Activated CD8-positive, alpha-beta memory T cell treated with anti-CD3 and anti-CD28 coated beads for 36 hours (primary cell): ENCODE results near the gene SCUBE3. TPM values are rescaled to one million over a fixed set of nuclear protein-coding genes. Genes with fewer than 3 reads are reported as not detected.

Experiments
- CTCF ChIA-PET: fragments of 350-600 bp; sonication (Branson Sonifier 250); formaldehyde crosslinking; loops from one replicate; lab custom pipeline; 2021; ENCODE audit warnings: antibody characterized with exemption; lab: Charles Lee
- POLR2A ChIA-PET: fragments of 350-600 bp; sonication (Branson Sonifier 250); formaldehyde crosslinking; loops from one replicate; lab custom pipeline; 2021; ENCODE audit warnings: antibody characterized with exemption; lab: Charles Lee
- total RNA-seq, 2 experiments: library from RNA; stranded (reverse); gene quantifications; one replicate each; pipeline ENCODE4 v1.2.3, GENCODE V29; 2021

The SCUBE3 gene
- total RNA-seq, 2 experiments from 2014 or later, result 0.06 TPM

GRCh38 chr6:35199866-35200265, 13.9 kb upstream of the SCUBE3 start:
- ChIA-PET POLR2A (interaction anchor here (0.7 kb wide), 1 partner anchor 52 kb away, joined by 3 read pairs; no protein-coding TSS in a partner anchor), CTCF (interaction anchor here (1.6 kb wide), 1 partner anchor 10 kb away, joined by 3 read pairs; no protein-coding TSS in a partner anchor)

DNA sequence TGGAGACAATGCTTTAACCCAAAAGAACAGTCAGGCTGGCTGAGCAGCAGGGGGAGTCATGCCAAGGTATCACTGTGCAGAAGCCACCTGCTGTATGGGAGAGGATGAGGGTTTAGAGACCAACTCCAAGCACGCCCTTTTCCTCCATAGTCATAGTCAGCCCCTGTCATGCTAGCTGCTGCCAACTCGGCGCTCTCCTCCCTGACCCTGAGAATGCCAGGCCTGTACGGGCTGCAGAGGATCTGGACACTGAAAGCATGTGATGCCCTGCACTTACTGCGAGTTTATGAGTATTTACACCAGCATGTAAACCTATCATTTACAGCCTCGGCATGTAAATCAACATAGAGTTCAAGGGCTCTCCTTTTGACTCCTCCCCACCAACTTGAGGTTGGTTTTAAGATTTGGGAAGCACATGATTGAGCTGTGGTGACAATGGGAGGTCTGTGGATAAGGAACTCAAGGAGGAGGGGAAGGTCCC, 11.7 kb upstream of the SCUBE3 start:
- ChIA-PET CTCF (interaction anchor here (1.0 to 1.5 kb wide), 2 partner anchors 9 to 16 kb away, joined by 3 to 4 read pairs; no protein-coding TSS in a partner anchor), POLR2A (no interaction called here)

- POLR2A ChIA-PET, result no interaction called here
- CTCF ChIA-PET, result interaction anchor here (1.0 to 1.5 kb wide), 3 partner anchors 11 to 58 kb away, joined by 3 to 4 read pairs (median 3); no protein-coding TSS in a partner anchor
Measured at GRCh38 chr6:35203152-35203670, 10.5 kb upstream of the SCUBE3 start.

GRCh38 chr6:35203680-35204079, 10.1 kb upstream of the SCUBE3 start:
- POLR2A ChIA-PET, result no interaction called here

DNA sequence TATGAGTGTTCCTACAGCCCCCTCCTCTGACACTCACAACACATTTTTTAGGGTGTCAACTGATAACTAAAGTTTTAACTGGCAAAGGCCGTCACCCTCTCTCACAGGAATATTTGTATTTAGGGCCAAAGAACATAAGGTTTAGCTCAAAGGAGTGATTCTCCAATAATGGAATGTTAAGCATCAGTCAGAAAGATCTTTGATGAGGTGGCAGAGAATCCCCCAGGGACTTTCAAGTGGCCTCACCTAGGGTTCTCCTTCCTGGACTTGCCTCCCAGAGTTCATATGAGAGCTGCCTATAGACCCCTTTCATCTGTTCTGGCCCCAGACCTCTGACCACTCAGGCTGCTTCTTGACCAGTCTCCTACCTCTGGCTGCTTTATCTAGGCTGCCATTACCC, 7.4 kb upstream of the SCUBE3 start:
- CTCF ChIA-PET, result interaction anchor here (0.6 to 2.2 kb wide), 10 partner anchors 9 to 220 kb away, joined by 3 to 11 read pairs (median 5); no protein-coding TSS in a partner anchor
- POLR2A ChIA-PET, result no interaction called here

More at GRCh38 chr6:35203680-35204079, 10.1 kb upstream of the SCUBE3 start:
- CTCF ChIA-PET, result interaction anchor here (0.7 to 1.5 kb wide), 3 partner anchors 13 to 59 kb away, joined by 3 read pairs; no protein-coding TSS in a partner anchor

DNA sequence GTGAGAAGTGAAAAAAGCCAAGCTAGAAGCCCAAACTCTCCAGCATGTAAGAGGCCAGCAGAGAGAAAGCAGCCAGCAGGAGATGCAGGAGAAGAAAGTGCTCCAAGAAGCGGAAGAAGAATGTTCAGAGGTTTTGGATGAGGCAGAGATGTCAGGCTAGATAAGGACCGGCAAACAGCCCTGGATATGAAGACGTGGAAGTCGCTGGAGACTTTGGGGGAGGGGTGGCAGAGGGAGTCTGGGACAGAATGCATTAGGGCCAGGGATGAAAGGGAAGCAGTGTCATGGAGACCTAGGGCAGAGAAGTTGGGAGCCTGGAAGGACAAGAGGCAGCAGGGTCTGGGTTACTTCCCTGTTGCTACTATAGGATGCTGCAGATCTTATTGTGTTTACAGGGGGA, 5.3 kb upstream of the SCUBE3 start:
- POLR2A ChIA-PET, result no interaction called here

DNA sequence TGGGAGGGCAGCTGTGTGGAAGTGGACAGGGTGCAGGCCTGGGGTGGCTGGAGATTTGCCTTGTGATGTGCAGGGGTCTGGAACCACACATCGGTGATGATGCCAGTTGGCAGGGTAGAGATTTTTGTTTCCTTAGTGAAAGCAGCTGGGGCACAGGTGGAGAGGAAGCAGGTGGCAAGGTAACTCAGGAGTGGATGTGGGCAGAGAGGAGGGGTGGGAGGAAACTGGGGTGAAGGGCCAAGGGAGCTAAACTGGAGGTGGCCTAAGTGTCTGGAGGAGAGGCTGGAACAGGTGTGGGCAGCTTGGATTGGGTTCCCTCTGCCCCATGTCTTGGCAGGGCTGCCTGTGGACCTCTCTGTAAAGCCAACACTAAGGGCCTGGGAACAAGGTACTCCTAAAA, 4.7 kb upstream of the SCUBE3 start:
- ChIA-PET CTCF (interaction anchor here (1.6 kb wide), 1 partner anchor 62 kb away, joined by 4 read pairs; no protein-coding TSS in a partner anchor), POLR2A (no interaction called here)

More for the DNA sequence above, 5.3 kb upstream of the SCUBE3 start:
- CTCF ChIA-PET, result interaction anchor here (0.6 to 1.3 kb wide), 2 partner anchors 42 to 68 kb away, joined by 3 to 4 read pairs; no protein-coding TSS in a partner anchor

- CTCF ChIA-PET, result interaction anchor here (1.6 kb wide), 1 partner anchor 63 kb away, joined by 4 read pairs; no protein-coding TSS in a partner anchor
Measured at GRCh38 chr6:35209622-35210247, 4.0 kb upstream of the SCUBE3 start.

GRCh38 chr6:35213298-35213791, 411 bp upstream of the SCUBE3 start:
- POLR2A ChIA-PET, result no interaction called here
- CTCF ChIA-PET, result interaction anchor here (1.6 kb wide), 1 partner anchor 27 kb away, joined by 3 read pairs; no protein-coding TSS in a partner anchor

More at GRCh38 chr6:35209622-35210247, 4.0 kb upstream of the SCUBE3 start:
- POLR2A ChIA-PET, result no interaction called here

DNA sequence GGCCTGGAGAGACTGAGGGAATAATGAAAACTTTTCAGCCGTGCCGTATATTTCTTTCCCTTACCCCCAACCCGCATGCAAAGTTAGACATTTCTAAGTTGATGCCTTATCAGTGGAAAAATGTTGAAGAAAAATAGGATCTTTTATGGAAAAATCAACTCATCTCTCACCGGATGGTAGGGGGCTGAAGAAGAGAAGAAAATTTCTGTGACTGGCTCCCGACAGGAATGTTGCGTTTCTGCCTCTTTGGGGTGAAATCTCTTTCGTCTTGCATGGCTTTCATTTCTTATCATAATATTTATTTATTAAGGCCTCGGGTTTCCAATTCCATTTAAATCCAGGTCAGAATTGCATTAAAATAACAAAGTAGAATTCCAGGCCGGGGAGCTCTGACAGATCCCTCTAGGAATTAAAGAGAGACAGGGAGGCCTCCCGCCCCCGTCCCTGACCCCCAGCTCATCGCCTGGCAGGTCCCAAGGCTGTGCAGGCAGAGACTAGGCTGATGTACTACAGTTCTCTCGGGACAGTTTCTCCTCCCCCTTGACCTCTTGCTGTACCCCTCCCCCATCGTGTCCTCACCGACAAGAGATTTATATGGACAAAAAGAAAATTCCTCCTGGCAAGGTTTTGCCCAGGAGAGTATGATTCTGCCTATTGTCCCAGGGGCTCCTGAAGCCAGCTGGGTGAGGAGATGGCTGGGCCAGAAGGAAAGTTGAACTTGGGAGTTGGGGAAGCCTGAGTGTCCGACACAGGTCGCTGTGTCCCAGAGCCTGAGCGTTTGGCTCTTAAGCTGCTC, 1.3 kb downstream of the SCUBE3 start:
- POLR2A ChIA-PET, result interaction anchor here (0.5 kb wide), 1 partner anchor 41 kb away, joined by 3 read pairs; no protein-coding TSS in a partner anchor

GRCh38 chr6:35215665-35216411, 2.1 kb downstream of the SCUBE3 start:
- ChIA-PET CTCF (interaction anchor here (2.0 kb wide), 1 partner anchor 10 kb away, joined by 6 read pairs; no protein-coding TSS in a partner anchor), POLR2A (no interaction called here)

More for the DNA sequence above, 1.3 kb downstream of the SCUBE3 start:
- CTCF ChIA-PET, result interaction anchor here (1.6 to 2.0 kb wide), 2 partner anchors 10 to 26 kb away, joined by 3 to 6 read pairs; no protein-coding TSS in a partner anchor

DNA sequence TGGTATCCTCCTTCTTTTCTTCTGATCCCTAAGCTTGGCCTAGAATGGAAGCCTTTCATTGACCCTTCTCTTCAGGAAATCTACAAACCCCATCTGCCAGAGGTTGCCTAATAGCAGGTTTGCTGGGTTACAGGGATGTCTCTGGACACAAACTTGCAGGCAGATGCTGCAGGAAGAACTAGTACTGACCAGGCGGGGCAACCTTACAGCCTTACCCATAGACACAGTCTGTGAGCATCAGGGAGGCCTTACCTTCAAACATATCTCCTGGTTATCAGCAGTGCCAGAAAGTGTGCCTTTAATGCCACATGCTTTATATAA, 2.6 kb downstream of the SCUBE3 start:
- ChIA-PET POLR2A (no interaction called here), CTCF (interaction anchor here (1.0 kb wide), 1 partner anchor 77 kb away, joined by 3 read pairs; no protein-coding TSS in a partner anchor)

DNA sequence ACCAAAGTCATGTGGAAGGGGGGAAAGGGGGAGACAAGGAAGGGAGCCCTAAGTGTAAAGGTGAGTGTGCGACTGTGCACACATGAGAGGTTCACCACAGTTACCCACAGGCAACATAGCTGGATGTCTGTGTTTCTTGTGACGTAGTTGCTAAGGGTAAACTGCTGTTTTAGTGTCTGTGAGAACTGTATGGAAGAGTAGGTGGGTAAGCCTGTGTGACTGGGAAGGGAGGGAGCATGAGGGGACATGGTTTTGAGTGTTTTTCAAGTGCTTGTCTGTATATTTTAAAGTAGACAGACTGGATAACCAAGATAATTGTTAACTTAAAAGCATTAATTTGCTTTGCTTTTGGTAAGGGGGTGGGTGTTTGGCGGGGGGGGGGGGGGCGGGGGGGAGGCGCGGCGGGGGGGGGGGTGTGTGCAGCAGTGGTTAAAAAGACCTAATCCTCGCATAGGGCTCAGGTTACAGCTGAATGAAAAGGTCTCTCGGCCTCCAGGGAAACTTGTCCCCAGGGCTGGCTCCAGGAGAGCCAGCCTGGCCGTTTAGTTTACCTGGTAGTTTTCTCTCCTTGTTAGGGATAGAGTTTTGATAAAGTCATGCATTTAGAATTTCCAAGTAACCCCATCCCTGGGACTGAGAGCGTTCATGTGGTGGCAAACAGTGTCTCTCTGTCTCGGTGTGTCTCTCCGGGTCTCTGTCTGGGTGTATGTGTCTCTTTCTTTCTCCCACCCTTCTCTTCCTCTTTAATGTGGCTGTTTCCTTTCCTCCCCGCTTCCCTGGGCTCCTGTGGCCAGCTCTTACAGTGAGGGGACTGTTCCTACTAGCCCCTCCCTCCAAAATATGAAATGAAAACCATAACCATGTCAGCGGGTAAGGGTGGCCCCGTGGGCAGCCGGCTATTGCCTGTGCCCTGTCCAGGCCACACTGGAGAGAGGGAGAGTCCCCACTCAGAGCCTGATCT, 3.4 kb downstream of the SCUBE3 start:
- ChIA-PET POLR2A (no interaction called here), CTCF (interaction anchor here (1.0 to 1.7 kb wide), 2 partner anchors 24 to 77 kb away, joined by 3 to 4 read pairs; no protein-coding TSS in a partner anchor)

DNA sequence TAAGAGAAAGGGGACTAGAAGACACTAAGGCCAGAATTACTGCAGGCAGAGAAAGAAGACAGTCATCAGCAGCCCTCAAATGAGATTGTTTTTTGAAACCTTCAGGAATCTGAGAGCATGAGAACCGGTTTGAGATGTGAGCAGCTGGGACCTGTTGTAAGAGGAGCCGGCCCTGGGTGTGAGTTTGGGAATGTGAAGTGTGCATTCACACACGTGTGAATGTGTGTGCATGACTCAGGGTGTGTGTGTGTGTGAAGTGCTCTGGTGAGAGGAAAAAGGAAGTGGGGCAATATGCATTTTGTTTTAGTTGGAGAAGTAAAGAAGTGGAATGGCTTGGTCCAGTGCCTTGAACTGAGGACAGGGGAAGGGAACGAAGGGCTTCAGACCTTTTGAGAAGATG, 4.3 kb downstream of the SCUBE3 start:
- POLR2A ChIA-PET, result no interaction called here
- CTCF ChIA-PET, result interaction anchor here (1.3 to 1.7 kb wide), 2 partner anchors 15 to 23 kb away, joined by 3 to 4 read pairs; no protein-coding TSS in a partner anchor

- ChIA-PET POLR2A (no interaction called here), CTCF (interaction anchor here (1.3 to 1.7 kb wide), 3 partner anchors 16 to 22 kb away, joined by 3 to 4 read pairs (median 4); no protein-coding TSS in a partner anchor)
Measured at GRCh38 chr6:35218456-35218855, 4.7 kb downstream of the SCUBE3 start.

DNA sequence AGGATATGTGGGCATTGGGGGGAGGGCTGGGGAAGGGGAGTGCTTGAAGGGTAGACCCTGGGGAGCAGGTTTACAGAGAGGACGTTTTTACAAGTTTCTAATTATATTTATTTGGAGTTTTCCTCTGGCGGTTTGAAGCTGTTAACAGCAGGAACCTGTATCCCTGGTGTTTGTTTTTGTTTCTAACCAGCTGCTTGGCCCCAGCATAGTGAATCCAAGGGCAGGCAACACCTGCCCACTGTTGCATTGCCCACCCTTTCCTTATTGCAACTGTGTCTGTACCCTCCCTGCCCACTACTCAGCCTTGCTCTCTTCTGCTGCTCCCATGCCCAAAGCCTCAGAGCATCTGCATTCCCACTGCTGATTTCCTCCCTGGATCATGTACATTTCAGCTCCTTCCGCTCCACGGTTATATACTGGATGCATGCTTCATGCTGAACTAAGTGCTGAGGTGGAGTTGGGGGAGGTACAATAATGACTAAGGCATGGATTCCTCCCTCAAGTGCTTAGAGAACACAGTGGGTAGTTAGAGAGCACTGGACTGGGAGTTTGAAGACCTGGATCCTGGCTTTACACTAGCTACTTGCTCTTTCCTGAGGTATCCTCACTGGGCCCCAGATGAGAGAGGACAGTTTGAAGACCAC, 6.0 kb downstream of the SCUBE3 start:
- ChIA-PET CTCF (interaction anchor here (0.9 to 1.6 kb wide), 2 partner anchors 15 to 21 kb away, joined by 3 to 4 read pairs; no protein-coding TSS in a partner anchor), POLR2A (no interaction called here)
